ENCODE data around the gene HDDC2.
"Not testable (repeated sequence)": the region's sequence is repeated elsewhere in the genome, so short reads cannot be mapped to it uniquely, and the experiment has no call there.

Gene HDDC2

DNA sequence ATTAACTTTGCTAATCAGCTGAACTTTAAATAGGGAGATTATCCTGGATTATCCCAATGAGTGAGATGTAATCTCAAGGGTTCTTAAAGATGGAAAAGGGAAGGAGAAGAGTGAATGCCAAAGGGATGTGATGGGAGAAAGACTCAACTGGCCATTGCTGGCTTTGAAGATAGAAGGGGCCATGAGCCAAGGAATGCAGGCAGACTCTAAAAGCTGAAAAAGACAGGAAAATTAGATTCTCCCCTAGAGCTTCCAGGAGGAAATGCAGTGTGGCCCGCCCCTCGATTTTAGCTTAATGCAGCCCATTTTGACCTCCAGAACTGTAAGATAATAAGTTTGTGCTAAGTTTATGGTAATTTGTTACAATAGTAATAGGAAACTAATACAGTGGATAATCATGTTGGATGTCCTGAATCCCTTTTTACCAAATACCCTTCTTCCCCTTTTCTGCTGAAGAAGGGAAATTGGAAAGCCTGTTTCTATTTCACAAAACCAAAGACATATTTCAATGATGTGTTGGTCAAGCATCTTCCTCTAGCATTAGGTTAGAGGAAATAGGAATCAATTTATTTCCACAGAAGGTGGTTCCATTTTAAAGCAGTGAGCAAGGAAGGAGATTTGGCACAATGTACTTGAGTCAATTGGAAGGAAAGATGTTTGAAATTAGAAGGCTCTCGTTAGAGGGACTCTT, 3.3 kb upstream of the HDDC2 start:
- no peak for DNase-seq

DNA sequence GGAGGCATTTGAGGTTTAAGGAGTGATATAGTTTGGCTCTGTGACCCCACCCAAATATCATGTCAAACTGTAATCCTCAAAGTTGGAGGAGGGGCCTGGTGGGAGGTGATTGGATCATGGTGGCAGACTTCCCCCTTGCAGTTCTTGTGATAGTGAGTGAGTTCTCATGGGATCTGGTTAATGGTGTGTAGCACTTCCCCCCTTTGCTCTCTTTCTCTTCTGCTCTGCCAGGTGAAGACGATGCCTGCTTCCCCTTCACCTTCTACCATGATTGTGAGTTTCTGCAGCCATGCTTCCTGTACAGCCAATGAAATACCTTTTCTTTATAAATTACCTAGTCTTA, 1.7 kb upstream of the HDDC2 start:
- DNase-seq, result no peak

DNA sequence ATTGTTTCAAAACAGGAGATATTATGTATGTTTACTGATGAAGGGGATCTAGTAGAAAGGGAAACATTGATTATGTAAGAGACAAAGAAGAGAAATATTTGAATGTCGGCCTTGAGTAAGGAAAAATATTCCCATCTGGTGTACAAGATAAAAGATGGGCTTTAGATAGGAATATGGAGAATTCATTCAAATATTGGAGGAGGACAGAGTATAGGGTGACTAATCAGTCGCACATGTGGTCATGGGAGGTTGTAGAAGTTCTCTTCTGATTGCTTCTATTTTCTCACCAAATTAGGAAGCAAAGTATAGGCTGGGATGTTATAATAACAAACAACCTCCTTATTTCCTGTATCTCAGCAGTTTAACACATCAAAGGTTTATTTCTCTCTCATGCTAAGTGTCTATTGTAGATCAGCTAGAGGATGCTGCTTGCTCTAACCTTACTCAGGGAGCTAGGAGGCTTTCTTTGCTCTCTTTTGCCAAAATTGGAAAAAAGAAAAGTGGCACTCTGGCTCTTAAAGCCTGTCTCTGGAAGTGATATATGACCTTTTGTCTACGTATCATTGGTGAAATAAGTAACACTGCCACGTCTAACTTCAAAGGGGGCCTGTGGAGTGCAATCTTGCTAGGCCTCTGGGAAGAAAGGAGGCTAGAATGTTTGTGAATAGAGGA, 1.2 kb upstream of the HDDC2 start:
- no peak for DNase-seq

DNA sequence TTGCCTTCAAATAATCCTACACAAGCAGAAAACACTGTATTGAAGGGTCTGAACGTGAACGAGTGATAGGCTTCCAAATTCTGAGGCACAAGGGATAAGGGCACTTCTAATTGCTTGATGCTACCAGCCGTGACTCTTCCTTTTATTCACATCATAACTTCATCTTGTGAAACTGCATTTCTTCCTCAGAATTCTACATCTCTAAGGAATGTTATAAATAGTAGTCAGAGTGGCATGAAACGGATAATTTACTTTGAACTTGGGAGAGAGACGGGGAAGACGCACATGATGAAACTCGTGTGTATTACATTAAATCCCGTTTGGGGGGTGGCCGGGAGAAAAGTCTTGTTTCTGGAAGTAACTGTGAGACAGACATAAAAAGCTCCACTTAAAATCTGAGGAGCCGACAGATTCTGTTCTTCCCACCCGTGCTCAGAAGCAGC, 754 bp downstream of the HDDC2 start:
- DNase-seq, result no peak

DNA sequence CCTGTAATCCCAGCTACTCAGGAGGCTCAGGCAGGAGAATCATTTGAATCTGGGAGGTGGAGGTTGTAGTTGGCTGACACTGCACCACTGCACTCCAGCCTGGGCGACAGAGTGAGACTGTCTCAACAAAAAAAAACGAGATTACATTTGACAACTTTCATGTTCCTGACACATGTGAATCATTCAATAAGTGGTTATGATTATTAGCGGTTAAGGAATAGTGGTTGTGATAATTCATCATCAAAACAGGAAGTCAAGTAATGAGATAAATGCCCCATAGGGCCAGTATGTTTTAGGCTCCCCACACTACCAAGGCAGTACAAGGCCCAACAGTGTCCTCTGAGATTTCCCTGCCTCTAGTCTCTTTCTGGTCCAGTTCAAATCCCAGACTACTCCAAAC, 2.5 kb downstream of the HDDC2 start:
- DNase-seq, result no peak

DNA sequence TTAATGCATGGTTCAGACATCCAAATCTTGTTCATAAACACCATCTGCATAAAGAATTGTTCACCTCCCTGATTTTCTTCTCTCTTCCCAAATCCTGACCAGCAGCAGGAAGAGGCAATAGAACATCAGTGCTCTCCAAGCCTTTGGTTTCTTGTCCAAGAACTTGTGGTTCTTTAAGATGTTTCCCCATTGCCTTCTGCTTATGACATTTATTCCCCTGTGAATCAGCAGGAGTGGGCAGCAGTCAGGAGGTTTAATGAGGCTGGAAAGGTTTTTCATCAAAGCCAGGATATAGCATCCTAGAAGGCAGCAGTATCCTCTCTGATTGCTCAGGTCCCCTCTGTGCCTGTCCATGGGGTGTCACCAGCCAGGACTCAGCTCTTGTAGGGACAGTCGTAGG, 5.3 kb downstream of the HDDC2 start:
- DNase-seq, result no peak

DNA sequence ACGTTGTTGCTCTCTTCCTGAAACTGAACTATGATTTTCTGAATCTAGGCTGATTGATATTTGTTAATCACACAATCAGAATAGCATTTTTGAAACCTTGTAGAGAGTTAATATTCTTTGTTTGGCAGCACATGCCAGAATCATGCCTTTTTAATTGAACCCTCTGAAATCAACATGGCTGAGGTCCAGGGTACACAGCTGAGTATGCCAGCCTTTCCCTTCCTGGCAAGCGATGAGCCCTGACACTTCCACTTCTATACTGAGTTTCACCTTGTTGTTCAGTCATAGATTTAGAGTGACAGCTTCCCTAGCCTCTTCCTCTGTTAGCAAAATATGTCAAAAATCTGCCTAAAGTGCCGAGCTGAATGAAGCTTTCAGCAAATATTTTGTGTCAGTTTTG, 6.8 kb downstream of the HDDC2 start:
- DNase-seq, result no peak

DNA sequence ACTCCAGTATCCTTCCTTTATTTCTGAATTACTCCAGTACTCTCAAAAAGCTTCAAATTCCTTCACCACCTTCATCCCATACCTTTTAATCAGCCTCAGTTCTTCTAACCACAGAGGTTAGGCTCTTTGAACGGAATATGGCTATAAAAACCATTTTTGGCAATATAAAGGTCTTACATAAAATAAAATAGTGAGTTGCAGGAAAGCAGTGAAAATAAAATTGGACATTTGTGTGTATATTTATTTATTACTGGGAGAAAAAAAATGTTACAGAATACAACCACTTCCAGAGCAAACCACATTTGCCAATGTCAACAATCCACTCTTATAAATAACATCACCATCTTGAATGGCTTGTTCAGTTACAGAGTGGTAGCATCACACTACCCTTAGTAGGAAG, 7.7 kb downstream of the HDDC2 start:
- DNase-seq, result no peak

DNA sequence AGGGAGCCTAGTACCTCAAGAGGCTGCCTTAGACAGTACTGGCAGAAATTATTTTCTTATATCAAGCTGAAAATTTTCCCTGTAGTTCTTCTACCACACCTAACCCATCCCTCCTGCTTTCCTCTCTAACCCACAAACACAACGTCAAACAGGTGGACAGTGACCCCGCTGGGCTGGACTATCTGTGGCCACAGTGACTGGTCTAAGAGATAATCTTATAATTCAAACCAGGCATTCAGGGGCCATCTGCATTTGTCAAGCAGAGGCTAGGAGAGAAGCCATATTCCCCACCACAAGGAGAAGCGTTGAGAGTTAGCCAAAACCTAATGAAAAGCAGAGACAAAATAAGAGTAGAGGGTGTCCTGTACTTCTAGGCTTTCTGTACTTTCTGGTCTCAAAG, 8.2 kb downstream of the HDDC2 start:
- DNase-seq, result no peak

DNA sequence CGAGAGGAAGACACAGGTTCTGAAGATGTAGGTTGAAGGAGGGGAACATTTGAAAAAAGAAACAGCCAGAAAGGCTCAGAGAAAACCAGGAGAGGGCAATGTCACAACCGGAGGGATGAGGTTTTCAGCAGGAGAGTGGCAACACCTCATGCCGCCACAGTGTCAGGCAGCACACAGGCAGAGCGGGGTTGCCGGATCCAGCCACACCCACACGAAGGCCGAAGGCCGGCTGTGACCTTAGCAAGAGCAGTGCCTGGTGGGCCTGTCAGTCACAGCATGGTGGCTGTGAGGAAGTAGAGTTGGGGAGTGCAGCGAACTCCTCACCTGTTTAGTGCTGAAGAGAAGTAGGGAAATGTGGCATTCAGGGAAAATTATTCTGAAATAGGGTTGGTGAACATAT, 14.0 kb downstream of the HDDC2 start:
- DNase-seq, result no peak

DNA sequence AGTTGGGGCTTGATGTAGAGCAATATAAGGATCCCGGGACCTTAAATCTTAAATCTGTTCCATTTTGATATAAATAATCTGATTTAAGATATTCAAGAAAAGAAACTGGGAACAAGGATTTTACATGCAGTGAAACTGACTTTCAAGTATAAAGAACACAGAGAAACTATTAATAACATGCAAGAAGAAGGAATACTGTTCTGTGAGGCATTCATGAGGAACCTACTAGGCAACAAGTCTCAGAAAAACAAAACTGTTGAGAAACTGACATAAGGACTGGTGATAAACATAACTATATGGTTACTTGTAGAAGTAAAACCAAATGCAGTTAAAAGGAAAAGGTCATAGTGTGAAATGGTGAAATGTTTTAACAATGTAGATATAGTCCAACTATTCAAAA, 15.8 kb downstream of the HDDC2 start:
- DNase-seq, result no peak

DNA sequence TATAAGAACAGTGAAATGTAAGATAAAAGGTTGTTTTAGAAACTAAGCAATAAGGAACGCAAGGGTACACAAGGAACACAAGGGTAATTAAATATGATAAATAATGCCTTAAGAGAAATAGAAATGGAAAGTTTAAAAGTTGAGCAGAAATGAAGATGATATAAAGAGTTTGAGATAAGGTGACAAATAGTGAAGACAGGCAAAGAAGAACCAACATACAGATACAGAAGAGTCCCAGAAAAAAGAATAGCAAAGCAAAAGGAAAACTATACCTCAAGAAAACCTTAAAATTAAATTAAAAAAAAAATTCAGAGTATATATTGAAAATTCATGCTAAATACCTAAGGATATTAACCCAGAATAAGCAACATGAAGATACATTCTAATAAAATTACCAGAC, 16.4 kb downstream of the HDDC2 start:
- DNase-seq, result no peak

DNA sequence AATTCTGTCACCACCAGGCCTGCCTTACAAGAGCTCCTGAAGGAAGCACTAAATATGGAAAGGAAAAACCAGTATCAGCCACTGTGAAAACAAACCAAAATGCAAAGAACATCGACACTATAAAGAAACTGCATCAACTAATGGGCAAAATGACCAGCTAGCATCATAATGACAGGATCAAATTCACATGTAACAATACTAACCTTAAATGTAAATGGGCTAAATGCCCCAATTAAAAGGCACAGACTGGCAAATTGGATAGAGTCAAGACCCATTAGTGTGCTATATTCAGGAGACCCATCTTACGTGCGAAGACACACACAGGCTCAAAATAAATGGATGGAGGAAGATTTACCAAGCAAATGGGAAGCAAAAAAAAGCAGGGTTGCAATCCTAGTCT, 19.3 kb downstream of the HDDC2 start:
- DNase-seq, result not testable (repeated sequence)

DNA sequence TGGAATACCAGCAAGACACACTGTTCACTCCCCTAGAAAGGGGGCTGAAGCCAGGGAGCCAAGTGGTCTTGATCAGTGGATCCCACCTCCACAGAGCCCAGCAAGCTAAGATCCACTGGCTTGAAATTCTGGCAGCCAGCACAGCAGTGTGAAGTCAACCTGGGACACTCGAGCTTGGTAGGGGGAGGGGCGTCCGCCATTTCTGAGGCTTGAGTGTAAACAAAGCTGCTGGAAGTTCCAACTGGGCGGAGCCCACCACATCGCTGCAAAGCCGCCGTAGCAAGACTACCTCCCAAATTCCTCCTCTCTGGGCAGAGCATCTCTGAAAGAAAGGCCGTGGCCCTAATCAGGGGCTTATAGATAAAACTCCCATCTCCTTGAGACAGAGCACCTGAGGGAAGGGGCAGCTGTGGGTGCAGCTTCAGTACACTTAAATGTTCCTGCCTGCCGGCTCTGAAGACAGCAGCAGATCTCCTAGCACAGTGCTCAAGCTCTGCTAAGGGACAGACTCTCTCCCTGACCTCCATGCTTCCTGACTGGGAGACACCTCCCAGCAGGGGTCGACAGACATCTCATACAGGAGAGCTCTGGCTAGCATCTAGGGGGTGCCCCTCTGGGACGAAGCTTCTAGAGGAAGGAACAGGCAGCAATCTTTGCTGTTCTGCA, 21.3 kb downstream of the HDDC2 start:
- DNase-seq, result not testable (repeated sequence)

DNA sequence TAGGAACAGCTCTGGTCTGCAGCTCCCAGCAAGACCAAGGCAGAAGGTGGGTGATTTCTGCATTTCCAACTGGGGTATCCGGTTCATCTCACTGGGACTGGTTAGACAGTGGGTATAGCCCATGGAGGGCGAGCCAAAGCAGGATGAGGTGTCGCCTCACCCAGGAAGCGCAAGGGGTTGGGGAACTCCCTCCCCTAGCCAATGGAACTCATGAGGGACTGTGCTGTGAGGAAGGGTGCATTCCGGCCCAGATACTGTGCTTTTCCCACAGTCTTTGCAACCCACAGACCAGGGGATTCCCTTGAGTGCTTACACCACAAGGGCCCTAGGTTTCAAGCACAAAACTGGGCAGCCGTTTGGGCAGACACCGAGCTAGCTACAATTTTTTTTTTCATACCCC, 21.8 kb downstream of the HDDC2 start:
- DNase-seq, result no peak

DNA sequence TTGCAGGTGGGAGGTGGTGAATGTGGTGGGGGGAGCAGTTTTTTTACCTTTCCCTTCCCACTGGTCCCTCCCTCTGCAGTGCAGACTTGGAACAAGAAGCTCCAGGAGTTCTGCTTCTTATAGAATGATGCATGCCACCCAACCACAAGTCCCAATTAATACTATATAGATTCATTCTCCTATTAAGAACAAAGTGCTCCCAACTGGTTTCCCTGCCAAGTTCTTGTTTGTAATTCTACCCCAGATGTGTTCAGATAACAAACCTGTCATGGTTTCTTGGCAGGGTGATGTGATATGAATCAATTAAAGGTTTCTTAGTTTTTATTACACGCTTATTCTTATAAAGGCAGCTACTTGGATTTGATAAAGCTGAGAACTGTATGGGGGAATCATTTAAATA, 23.9 kb downstream of the HDDC2 start:
- no peak for DNase-seq

DNA sequence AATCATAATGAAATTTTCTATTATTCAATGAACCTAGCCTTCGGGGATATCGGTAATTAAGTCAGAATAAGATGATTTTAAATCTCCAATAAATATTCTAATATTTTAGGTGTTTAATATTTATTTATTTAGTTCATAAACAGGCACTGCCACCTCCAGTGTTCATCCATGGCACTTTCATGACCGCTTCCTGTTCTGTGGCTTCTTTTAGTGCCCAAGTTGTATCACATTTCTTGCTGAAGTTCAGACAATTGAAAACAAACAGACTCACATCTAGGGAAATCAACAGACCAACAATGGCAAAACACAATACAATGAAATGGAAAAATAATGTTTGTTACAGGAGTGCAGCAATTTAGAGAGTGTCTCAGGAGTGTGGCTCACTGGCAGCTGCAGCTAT, 26.0 kb downstream of the HDDC2 start:
- no peak for DNase-seq

DNA sequence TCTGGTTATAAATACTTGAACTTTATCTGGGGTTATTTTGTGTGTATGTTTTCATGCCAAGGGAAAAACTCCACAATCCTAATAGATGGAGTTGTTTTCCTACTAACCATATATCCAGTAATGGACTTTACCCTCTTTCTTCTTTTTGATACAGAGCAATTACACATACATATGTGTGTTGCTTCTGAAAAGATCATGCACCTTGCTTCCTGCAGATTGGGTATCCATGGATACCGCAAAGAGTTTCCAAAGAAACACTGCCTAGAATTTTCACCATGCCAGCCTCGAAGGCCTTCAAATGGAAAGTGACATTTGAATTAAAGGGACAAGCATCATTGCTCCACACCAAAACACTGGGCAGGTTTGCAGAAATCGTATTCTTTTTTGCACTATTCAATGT, 26.8 kb downstream of the HDDC2 start:
- DNase-seq, result no peak

DNA sequence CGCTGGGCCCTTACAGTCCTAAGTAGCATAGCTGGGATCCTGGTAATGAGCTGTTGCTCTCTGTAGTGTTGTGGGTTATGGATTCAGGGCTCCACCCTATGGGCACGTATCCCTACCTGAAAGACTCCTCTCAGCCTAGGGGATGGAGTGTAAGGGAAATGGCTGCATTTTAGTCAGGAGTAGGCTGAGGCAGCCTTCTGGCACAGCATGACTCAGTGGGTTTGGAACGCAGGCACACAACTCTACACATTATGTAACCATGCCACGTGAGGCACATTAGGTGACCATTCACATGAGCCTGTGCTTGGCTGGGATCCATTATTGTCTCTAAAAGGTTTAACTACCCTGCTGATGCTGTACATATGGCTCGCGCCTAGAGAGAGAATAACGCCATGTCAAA, 27.8 kb downstream of the HDDC2 start:
- DNase-seq, result no peak

DNA sequence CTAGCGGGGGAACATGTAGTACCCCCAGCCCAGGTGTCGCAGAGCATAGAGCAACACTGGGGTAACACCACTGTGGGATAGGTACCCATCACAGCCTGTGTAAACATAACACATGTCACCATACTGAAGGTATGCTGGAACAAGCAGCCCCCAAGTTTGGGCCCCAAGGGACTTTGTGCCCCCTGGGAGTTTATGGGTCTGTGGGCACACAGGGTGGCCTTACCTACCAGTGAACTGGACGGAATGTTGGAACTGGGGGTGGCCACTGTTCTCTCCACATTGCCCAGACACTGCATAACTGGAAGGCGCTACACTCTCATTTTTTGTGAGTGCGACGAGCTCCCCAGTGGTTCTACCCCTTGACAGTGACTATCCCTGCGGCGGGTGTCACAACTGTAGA, 28.5 kb downstream of the HDDC2 start:
- DNase-seq, result no peak

DNA sequence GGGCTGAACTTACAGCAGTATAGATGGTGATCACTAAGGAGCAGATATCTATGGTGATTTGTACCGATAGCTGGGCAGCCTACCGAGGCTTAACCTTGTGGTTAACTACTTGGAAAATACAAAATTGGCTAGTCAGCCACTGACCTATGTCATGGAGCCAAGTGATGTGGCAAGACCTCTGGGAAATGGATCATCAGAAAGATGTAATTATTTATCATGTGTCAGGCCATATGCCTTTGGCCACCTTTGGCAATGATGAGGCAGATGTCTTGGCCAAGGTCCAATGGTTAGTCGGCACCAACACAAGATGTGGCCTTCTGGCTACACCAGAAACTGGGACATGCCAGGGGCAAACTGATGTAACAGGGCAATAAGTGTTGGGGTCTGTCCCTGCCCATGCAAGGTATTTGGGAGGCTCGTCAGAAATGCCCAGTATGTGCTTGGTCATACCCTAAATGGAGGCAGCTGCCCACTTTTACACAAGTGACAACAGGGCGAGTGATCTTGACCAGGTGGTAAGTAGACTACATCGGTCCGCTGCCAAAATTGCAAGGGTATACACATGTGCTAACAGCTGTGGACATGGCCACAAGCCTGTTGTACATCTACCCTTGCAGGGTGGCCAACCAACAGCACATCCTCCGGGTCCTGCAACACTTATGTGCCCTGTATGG, 30.1 kb downstream of the HDDC2 start:
- DNase-seq, result no peak

DNA sequence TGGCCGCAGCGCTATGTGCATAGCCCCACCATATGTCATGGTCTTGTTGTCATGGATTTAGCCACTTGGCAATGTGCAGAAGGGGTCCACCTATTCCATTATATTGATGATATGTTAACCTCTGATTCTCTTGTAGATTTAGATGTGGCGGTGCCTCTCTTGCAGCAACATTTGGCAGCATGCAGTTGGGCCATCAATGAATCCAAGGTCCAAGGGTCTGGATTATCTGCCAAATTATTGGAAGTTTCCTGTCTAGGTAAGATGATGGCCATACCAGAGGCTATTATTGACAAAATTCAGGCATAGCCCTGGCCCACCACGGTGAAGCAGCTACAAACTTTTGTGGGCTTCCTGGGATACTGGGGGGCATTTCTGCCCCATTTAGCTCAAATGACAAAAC, 31.4 kb downstream of the HDDC2 start:
- DNase-seq, result no peak

DNA sequence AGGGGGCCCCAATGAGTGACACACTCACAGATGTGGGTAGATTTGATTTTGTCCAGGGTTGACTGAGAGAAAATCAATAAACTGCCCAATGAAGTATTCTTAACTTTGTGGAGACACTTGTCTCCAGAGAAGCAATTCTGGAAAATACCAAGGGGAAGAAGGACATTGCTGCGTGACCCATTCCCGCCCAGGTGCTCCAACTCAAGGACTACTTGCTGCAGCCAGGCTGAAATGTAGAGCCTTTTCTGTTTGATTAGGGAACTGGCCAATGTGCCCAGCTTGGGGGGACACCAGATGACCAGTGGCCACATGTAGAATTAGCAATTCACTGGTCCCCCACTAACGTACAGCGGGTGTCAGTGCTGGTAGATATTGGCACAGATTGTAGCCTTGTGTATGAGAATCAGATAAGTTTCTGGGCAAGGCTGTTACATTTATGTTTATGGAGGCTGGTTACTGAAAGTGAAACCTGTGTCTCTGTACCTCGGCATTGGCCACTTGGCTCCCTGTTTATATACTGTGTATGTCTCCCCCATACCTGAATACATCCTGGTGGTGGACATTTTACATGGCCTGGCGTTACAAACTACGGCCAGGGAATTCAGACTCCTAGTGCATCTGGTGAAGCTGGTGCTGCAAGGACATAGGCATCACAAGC, 32.3 kb downstream of the HDDC2 start:
- DNase-seq, result no peak

DNA sequence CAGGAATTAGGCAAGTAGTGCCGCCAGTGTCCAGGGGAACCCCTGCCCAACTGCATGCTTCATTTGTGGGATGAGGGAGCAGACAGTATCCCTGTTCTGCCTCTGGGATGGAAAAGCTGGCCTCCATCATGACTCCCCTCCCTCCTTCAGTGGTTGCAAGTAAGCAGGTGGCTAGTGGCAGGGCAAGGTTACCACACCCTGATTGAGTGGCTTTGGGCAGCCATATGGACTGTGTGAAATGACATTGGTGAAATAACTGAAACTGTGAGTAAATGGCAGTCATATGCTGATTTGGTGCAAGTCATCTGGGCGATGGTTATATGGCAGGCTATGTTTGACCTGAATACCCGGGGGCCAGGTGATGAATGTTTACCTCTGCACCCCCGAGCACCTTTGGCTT, 33.0 kb downstream of the HDDC2 start:
- no peak for DNase-seq
